ENCODE data around the gene ARTN.

The ARTN gene

DNA sequence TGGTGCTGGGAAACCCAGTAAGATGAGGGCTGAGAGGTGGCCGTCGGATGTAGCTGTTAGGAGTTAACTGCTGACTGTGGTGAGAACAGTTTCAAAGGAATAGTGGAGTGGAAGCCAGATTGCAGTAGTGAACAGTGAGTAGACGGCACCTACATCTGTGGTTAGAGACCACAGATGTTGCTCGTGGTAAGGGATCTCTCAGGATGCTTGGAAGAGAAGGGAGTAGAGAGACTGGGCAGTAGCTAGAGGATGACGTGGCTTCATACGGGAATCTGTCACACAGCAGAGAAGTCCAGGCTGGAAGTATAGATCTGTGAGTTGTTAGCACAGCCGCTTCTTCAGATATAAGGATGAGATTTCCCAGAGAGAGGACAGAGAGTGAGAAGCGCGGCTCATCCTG is 7.8 kb upstream of the ARTN start:
- no peak for DNase-seq

DNA sequence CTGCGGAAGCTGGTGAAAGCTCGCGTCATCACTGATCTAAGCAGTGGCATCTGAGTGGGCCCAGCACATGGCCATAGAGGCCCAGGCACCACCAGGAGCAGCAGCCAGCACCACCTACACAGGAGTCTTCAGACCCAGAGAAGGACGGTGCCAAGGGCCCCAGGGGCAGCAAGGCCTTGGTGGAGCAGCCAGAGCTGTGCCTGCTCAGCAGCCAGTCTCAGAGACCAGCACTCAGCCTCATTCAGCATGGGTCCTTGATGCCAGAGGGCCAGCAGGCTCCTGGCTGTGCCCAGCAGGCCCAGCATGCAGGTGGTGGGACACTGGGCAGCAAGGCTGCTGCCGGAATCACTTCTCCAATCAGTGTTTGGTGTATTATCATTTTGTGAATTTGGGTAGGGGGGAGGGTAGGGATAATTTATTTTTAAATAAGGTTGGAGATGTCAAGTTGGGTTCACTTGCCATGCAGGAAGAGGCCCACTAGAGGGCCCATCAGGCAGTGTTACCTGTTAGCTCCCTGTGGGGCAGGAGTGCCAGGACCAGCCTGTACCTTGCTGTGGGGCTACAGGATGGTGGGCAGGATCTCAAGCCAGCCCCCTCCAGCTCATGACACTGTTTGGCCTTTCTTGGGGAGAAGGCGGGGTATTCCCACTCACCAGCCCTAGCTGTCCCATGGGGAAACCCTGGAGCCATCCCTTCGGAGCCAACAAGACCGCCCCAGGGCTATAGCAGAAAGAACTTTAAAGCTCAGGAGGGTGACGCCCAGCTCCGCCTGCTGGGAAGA is 3.2 kb upstream of the ARTN start:
- DNase-seq: no peak

DNA sequence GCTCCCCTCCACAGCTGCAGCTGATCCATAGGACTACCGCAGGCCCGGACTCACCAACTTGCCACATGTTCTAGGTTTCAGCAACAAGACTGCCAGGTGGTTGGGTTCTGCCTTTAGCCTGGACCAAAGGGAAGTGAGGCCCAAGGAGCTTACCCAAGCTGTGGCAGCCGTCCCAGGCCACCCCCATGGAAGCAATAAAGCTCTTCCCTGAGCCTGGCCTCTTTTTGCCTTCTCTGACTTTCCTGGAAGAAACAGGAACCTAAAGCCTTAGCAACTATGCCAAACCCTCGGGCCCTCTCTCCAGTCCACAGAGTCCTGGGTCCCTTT is 2.7 kb upstream of the ARTN start:
- DNase-seq: no peak

DNA sequence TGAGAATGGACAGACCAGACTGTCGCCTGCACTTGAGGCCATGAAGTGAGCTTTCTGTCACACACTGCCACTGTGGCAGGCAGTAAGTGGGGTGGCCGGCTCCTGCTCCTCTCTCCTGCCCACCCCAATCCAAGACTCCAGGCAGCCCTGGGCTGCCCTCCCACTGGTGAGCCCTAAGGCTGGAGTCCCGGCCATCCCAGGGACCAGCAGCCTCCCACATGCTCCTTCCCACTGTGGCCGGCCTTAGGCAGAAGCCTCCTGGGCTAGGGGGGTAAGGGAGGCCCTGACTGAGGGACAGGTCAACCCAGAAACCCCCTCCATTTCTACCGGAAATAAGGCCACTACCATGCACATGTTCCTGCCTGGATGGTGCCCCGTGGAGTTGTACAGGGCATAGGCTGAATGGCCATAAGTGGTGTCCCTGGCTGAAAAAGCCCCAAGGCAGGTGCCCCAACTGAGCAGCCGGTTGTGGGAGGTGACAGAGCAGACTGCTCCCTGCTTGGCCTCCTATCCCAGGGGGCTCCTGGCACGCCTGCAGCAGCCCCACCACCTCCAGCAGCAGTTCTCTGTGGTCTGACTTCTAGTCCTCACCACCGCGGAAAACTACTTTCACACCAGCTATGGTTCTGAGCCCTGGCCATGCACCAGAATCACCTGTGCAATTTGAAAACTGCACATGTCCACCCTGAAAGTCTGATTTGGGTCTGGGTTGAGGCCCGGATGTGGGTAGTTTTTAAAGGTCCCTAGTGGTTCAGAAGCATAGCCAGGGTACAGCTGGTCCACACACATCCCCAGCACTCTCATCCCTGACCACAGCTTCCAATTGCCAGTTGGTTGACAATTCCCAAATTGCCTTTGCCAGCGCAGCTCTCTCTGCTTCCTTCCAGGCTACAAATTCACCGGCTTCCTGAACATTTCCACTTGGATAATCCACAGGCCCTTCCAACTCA is 1.6 kb upstream of the ARTN start:
- DNase-seq: no peak

DNA sequence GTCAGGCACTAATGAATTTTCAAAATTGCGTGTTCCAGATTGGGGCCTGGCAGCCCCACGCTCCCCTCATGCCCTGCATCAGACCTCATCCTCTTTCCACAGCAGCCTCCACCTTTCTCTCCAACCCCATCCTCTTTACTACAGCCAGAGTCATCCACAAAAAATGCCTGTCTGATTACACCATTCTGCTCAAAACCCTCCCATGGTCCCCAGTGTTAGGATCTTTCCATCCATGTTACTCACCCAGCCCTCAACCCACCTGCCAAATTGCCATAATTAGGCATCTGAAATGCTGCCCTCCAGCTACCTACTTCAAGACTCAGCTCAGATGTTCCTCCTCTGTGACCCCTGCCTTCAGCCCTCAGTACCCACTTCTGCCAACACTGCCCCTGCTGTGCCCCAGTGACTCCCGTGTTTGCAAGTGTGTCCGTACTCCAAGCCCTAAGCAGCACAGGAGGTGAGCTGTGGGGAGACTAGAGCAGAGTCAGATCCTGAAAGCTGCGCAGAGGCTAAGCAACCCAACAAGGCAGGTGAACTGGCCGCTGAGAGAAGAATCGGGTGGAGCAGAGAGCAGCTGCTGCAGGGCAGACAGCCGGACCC is 715 bp upstream of the ARTN start:
- DNase-seq: no peak

DNA sequence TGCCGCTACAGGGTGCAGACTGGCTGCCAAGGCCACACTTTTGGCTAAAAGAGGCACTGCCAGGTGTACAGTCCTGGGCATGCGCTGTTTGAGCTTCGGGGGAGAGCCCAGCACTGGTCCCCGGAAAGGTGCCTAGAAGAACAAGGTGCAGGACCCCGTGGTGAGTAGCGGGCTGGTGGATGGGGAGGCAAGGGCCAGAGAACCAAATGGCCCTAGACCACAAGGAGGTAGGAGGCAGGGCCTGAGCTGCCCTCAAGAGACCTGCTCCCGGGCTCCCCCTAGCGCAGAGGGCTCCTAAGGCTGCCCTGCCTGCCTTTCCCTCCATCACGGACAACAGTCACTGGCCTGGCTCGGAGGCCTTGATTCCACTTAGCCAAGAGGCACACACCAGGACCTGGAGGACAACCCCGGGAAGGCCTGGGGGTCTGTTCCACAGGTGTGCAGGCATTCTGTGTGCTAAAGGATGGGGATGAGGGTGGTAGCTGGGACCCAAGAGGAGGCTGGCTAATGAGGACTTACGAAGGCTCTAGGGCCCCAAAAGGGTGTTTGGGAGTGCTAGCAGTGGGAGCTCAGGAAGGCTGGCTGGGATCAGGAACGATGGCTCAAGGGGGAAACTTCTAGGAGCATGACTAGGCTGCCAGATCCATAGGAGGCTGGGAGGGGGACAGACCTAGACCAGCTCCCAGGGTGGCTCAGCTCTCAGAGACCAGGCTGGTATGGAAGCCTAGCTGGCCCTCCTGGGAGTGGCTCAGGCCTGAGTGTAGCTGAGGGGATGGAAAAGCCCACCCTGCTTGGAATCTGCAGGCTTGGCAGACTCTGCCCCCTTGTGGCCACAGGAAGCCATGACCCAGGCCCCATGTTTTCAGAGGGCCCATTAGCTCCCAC is 742 bp downstream of the ARTN start:
- DNase-seq: no peak

DNA sequence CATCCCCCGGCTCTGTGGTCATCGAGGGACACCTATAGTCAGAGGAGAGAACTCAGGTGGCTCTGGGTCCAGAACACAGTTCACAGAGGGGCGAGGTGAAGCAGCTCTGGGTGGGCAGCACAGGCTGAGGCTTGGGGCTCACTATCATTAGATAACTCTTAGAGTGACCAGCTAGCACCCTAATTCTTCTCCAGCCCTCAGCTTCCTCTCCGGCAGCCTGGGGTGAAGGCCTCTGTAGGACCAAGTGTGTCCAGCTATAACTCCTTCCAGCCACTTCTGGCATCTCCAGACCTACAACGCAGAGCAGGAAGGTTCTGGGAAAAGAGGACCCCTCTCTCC is 1.4 kb downstream of the ARTN start:
- no peak for DNase-seq

DNA sequence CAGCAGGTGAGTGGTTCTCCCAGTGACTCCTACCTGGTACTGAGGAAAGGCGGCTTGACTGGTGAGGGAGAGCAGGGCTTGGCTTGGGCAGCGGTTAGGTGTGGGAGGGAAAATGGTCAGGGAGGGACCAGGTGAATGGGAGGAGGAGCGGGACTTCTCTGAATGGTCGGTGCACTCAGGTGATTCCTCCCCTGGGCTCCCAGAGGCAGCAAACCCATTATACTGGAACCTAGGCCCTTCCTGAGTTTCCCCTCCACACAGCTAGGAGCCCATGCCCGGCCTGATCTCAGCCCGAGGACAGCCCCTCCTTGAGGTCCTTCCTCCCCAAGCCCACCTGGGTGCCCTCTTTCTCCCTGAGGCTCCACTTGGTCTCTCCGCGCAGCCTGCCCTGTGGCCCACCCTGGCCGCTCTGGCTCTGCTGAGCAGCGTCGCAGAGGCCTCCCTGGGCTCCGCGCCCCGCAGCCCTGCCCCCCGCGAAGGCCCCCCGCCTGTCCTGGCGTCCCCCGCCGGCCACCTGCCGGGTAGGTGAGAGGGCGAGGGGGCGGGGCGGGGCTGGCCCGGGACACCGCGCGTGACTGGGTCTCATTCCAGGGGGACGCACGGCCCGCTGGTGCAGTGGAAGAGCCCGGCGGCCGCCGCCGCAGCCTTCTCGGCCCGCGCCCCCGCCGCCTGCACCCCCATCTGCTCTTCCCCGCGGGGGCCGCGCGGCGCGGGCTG is 2.3 kb downstream of the ARTN start:
- DNase-seq: no peak

DNA sequence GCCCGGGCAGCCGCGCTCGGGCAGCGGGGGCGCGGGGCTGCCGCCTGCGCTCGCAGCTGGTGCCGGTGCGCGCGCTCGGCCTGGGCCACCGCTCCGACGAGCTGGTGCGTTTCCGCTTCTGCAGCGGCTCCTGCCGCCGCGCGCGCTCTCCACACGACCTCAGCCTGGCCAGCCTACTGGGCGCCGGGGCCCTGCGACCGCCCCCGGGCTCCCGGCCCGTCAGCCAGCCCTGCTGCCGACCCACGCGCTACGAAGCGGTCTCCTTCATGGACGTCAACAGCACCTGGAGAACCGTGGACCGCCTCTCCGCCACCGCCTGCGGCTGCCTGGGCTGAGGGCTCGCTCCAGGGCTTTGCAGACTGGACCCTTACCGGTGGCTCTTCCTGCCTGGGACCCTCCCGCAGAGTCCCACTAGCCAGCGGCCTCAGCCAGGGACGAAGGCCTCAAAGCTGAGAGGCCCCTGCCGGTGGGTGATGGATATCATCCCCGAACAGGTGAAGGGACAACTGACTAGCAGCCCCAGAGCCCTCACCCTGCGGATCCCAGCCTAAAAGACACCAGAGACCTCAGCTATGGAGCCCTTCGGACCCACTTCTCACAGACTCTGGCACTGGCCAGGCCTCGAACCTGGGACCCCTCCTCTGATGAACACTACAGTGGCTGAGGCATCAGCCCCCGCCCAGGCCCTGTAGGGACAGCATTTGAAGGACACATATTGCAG is 3.0 kb downstream of the ARTN start:
- DNase-seq: no peak

DNA sequence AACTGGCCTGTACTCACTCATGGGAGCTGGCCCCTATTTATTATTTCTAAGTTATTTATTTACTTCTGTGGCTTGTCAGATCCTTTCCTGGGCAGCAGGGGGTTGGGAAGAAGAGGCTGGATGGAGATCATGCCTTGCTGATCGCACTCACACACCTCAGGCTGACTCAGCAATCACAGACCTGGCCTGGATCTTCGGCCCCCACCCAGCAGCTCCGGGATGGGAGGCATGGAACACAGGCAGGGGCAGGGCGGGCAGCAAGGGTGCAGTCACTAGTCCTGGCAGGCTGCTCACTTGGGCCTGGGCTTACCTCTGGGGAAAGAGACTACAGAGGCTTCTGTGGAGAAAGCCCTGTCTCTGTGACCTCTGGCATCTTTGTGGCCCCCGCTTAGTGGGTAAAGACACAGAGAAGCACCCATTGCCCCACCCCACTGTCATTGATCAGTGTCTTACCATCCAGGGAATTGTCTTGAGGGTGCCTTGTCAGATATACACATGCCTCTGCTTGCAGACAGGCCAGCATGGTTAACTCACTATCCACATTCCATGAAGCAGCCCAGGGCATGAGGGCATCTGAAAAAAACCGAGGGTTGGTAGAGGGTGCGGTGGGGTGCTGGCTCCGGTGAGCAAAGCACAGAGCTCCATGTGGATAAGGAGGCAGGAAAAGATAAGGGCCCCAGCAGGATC is 3.7 kb downstream of the ARTN start:
- peak; percentile 80 for DNase-seq

DNA sequence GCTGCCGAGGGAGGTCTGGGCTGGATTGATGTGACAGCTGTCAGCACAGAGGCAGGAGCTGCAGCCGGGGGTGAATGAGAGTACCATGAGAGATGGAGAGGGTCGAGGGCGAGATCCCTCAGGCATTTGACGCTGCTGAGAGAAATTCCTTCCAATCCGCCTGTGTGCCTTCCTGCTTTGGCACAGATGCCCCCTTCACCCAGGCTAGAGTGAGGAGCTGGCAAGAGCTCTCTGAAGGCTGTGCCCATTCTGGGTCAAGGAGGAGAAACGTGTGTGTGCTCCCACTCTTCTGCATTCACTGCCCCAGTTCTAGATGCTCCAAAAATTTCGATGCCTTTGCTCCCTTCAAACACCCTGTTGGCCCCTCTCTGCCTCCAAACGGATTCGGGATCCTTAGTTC is 4.8 kb downstream of the ARTN start:
- DNase-seq: no peak

DNA sequence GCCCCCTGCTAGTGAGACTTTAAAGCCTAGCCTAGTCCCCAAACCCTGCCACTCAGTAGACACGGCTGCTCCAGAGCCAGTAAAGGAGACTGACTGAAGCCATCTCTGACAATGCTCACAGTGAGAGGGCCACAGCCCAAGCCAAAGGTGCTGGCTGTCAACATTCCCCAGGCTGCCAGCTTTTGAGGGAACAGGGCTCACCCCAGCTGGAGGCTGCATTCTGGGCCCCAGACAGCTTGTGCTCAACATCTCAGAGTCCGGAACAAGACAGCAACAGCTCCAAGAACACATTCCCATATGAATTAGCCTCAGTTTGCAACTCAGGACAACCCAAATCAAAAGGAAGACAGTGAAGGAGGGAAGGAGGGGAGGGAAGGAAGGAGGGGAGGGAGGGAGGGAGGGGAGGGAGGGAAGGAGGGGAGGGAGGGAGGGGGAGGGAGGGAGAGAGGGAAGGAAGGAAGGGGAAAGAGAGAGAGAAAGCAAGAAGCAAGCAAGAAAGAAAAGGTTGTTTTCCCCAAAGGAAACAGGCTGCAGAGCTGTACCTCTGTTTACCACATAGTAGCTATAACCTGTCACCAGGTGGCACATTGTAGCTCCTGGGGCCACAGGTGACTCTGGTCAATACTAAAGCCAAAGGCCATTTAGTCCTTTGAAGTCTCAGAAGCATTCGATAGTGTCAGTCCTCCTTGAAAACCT is 5.4 kb downstream of the ARTN start:
- no peak for DNase-seq

DNA sequence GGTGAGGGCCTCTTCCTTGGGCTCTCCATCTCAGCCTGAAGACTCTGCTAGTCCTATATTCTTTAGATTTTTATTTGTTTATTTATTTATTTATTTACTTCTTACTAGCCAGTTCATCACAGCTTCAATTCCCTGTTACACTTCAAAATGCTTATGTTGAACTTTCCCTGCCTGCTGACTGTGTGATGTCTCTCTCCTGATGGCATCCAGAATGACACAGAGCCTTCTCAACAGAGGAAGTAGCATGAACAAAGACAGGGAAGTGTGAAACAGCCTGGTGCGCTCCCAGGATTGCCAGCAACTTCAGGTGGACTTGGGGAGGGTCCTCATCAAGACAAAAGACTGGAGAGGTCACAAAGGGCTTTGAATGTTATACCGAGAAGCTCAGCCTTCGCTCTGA is 8.8 kb downstream of the ARTN start:
- DNase-seq: no peak

DNA sequence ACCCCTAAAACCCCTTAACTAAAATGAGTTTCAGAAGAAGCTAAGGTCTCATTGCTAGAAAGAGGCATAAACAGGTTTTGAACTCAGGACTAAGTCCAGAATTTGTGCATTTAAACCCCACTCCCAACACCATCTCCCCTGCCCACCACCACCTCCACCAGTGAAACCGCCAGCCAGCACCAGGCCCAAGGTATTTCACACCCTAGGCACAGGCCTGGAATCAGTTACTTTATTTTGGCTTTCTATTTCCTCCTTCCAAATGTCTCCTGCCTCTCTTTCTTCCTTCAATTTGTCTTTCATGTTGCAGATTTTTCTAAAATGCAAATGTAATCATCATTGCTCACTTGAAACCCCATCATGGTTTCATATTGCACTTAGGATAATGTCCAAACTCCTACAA is 11.3 kb downstream of the ARTN start:
- no peak for DNase-seq

DNA sequence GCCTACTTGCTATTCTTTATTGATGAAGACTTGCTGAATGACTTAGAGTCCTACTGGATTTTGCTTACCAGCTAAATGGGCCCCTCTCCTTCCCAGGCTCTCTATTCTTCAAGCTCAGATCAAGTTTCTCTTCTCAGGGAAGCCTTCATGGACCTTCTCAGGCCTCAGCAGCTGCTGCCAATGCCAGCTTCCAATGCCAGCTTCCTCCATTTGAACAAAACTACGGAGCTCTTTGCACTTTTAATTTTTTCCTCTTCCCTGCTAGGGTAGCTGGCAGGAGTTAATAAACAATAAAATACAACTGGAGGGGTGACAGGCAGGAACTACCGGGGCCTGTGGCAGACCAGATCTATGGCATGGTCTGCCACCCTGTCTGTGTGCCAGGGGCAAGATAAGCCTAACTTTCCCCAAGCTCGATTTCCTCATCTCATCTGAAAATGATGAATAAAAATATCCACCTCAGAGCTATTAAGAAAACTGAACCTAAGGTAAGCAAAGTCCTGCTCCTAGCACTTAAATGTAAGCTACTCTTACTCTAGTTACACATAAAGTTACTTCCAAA is 12.2 kb downstream of the ARTN start:
- no peak for DNase-seq

DNA sequence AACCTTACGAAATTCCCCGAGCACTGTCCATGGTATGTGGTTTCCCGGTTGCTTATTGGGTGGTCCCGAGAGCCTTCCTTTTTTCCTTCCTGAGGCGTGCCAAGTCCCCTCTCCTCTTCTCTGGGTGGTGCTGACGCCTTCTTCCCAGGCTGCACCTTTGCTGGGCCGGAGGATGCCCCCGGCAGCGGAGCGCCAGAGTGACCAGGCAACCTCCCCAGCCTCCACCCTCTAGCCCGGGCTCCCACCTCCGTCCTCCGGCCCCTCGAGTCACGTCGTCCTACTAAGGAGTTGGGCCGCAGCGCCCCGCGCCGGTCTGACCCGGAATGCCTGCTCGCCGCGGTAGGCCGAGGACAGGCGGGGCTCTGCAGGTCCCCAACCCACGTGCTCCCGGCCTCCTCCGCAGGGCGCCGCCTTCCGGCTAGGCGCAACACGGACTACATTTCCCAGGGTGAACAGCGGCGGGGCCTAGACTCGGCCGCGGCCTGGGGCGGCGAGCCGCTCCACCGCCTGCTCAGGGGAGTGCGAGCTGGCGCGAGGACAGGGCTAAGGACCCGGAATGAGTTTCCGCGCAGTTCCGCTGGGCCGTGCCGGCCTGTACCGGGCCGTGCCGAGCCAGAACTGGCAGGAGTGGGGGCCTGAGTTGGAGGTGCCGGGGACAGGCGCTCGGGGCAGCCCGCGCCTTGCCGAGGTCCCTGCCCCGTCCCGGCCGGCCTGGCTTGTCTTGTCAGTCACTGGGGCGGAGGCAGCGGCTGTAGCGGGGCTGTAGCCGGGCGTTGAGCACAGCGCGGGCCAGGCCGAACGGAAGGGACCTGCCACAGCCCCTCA is 12.8 kb downstream of the ARTN start, which contains the start of gene IPO13:
Gene IPO13, plus strand, starts transcription at position 715 of the 825 bp plus-strand sequence. CDS start 651 bp downstream, outside the sequence.
- DNase-seq: peak; percentile 91

DNA sequence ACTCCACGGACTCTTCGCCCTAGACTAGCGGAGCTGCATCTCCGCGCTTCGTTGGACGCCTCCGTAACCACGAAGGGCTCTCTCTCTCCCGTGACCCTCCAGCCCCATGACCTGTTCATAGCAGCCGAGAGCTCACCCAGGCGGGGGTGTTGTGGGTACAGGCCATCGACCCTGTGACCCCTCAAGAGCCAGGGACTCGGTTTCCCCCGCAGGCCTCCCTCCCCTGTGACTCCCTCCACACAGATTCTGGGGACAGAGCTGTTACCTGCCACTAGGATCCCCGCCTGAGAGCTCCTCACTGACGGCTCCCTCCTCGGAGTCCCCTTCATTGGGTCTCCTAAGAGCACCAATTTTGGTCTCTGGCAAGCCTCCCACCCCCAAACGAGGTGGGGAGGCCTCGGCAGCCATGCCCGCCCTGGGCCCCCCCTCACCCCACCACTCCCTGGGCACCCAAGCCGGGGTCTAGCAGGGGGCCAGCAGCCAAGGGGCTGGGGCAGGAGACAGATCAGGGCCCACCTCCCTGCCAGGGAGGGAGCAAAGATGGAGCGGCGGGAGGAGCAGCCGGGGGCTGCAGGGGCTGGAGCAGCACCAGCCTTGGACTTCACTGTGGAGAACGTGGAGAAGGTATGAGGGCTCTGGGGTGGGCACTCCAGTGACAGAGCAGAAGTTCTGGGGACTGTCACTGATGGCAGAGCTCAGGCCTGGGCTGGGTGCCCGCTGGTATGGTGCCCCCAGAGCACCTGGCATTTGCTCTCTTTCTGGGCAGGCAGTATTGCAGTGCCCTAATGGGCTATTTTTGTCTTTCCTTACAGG is 13.7 kb downstream of the ARTN start:
- DNase-seq: no peak

DNA sequence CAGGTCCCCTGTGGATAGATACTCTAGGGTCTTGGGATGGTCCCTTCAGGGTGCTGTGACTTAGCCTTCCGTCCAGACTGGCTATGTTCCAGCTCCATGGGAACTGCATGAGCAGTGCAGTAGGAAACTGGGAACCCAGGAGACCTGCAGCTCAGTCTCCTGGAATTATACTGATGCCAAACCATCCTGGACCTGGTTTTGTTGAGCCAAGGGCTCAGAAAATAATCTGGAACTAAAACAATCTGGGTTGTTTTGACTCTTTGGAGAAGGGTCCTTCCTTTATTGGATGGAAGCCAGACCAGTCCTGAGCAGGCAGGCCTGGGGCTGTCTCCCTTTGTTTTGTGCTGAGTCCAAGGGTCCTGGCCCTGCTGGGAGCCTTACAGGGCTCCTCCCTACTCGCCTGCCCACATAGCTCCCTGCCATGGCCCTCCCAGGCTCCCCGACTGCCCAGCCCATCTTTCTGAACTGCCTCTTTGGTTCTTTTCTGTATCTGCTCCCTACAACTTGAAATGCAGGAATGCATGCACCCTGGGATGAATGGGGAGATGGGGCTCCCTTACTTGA is 14.4 kb downstream of the ARTN start:
- DNase-seq: no peak
